ENCODE measurements around the gene ATP8B4.
A peak's percentile ranks its signal among the peaks of the same experiment; 100 is the strongest.

Gene ATP8B4

DNA sequence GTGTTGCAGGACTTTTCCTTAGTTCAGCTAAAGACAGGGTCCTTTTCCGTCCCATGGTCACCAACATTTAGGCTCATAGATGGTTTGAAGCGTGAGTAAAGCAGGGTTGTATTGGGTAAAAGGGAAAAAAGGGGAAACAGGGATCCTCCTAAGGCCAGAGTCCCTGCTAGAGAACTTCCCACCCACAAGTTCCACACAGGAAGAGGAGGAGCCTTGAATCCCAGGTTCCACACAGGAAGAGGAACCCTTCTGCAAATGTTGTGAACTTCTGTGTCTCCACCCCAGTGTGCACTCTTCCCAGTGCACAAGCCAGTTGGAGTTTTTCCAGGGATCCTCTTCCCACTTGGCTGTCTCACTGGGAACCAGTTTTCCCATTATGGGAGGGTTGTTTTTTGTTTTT is 27.6 kb upstream of the ATP8B4 start:
- TF ChIP-seq, protein P1, sequence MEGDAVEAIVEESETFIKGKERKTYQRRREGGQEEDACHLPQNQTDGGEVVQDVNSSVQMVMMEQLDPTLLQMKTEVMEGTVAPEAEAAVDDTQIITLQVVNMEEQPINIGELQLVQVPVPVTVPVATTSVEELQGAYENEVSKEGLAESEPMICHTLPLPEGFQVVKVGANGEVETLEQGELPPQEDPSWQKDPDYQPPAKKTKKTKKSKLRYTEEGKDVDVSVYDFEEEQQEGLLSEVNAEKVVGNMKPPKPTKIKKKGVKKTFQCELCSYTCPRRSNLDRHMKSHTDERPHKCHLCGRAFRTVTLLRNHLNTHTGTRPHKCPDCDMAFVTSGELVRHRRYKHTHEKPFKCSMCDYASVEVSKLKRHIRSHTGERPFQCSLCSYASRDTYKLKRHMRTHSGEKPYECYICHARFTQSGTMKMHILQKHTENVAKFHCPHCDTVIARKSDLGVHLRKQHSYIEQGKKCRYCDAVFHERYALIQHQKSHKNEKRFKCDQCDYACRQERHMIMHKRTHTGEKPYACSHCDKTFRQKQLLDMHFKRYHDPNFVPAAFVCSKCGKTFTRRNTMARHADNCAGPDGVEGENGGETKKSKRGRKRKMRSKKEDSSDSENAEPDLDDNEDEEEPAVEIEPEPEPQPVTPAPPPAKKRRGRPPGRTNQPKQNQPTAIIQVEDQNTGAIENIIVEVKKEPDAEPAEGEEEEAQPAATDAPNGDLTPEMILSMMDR (IDR thresholded peaks at IDR 0.05; ENCODE audit: low read depth, low read length, missing control alignments): no peak
- no peak overlapping the region for H3K4me3 ChIP-seq (replicated peaks; ENCODE audit: low read depth, low read length)
- DNase-seq (ENCODE audit: extremely low read depth, low read depth): no peak

DNA sequence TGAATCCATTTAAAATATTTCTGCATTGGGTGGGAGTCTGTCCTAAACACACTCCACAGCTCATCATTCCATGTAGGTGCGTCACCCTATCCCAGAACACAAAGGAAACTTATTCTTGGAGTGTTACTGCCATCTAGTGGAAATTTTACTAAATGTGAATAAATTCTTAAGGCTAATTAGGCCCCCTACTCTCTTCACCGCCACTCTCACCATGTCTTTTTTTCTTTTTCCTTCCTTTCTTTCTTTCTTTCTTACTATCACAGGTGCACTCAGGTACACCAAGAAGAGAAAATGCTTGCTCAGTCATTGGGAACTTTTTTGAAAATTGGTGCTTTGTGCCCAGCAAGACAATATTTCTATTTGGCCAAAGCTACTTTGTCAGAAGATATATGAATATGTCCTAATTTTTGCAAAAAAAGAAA is 26.4 kb upstream of the ATP8B4 start:
- TF ChIP-seq, protein P1 (IDR thresholded peaks at IDR 0.05; ENCODE audit: low read depth, low read length, missing control alignments): peak; percentile 19
- peak; percentile 75 for DNase-seq (ENCODE audit: extremely low read depth, low read depth)
- no peak overlapping the region for H3K4me3 ChIP-seq (replicated peaks; ENCODE audit: low read depth, low read length)

DNA sequence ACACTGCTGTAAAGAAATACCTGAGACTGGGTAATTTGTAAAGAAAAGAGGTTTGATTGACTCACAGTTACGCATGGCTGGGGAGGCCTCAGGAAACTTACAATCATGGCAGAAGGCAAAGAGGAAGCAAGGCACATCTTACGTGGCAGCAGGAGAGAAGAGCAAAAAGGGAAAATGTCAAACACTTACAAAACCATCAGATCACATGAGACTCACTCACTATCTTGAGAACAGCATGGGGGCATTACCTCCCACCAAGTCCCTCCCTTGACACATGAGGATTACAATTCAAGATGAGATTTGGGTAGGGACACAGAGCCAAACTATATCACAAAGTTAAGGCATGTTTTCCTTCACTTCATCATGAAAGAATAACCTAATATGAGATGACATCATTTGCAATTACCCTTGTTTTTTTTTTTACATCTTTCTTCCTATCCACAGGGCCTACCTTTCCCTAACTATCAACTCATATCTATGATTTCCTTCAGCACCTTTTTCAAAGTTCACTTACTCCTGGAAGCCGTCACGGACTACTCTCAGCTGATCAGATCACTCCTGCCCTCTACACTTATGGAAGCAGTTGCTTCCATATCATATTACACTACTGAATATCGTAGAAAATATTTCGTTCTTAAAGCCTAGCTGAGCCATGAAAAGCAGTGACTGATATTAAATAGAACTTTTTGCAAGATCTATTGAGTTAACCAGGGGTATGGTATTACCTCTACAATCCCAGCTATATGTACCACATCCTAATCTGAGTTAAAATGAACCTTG is 25.5 kb upstream of the ATP8B4 start:
- no peak overlapping the region for H3K4me3 ChIP-seq (replicated peaks; ENCODE audit: low read depth, low read length)
- no peak for DNase-seq (ENCODE audit: extremely low read depth, low read depth)
- TF ChIP-seq, protein P1 (IDR thresholded peaks at IDR 0.05; ENCODE audit: low read depth, low read length, missing control alignments): no peak

DNA sequence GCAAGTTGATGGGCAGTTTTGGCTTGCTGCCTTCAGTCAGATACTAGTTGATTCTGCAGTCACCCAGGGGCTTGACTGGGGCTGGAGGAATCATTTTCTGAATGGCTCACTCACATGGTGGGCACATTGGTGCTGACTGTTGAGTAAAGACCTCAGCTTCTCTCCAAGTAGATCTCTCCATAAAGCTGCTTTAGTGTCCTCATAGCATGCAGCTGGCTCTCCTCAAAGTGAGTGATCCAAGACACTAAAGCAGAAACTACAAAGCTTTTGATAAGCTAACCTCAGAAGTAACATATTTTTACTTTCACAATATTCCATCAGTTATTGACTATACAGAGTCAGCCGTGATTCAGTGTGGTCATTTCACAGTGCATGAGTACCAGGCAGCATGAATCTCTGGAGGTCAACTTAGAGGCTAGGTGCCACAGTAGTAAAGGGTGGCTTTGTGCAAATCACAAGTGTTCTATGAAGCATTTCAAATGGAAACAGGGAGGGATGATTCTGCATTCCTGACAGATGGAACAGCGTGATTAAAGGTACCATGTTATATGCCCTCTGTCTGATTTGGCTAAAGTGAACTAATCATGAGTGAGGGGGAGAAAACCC is 24.3 kb upstream of the ATP8B4 start:
- DNase-seq (ENCODE audit: extremely low read depth, low read depth): no peak
- TF ChIP-seq, protein P1 (IDR thresholded peaks at IDR 0.05; ENCODE audit: low read depth, low read length, missing control alignments): no peak
- no peak overlapping the region for H3K4me3 ChIP-seq (replicated peaks; ENCODE audit: low read depth, low read length)

DNA sequence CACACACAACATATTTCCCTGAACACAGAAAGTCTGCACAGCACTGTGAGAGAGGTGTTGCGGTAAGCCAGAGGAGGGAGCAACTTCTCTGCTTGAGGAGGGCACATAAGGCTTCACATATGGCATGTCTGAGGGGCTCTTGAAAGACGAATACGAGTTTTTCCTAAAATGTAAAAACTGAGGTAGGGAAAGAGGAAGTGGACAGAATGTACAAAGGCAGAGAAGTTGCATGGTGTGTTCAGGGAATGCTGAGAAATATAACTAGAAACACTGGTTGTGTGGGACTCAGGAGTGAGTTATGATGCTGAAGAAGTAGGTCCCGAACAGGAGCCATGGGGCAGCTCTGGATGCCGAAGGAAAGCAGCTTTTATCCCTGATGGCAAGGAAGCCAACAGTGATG is 22.8 kb upstream of the ATP8B4 start:
- TF ChIP-seq, protein P1 (IDR thresholded peaks at IDR 0.05; ENCODE audit: low read depth, low read length, missing control alignments): no peak
- DNase-seq (ENCODE audit: extremely low read depth, low read depth): no peak
- no peak overlapping the region for H3K4me3 ChIP-seq (replicated peaks; ENCODE audit: low read depth, low read length)

DNA sequence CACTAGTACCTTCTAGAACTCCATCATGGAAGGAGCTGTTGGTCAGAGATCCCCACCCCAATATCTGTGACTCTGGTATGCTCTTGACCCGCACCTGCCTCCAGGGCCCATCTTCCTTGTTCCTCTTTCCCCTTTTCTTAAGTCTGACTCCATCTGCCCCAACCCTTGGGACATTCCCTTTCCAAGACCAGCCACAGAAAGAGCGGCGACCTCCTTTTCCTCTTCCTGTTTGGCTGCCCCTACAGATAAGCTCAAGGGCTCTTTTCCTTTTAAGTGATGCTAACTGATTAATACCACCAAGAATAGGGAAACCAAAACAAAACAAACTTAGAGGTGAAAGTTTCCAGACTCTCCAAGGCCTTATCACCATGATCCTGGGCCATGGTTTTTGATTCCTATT is 21.9 kb upstream of the ATP8B4 start:
- no peak overlapping the region for H3K4me3 ChIP-seq (replicated peaks; ENCODE audit: low read depth, low read length)
- no peak for DNase-seq (ENCODE audit: extremely low read depth, low read depth)
- TF ChIP-seq, protein P1 (IDR thresholded peaks at IDR 0.05; ENCODE audit: low read depth, low read length, missing control alignments): no peak
